ENCODE data around the gene GGA1.
"Not testable (repeated sequence)": the region's sequence is repeated elsewhere in the genome, so short reads cannot be mapped to it uniquely, and the experiment has no call there.

Gene GGA1

GRCh38 chr22:37609240-37610152, 862 bp downstream of the GGA1 start:
- no peak for DNase-seq (ENCODE audit: low read depth)

DNA sequence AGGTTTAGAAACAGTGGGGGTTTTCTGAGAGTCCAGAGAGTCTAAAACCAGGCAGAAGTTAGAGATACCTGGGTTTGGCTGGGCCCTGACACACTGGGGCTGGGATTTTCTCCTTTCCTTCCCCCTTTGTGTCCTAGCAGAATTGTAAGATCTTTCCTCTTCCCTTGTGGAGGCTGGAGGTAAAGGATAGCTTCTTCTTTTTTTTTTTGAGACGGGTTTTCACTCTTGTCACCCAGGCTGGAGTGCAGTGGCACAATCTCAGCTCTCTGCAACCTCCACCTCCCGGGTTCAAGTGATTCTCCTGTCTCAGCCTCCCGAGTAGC, 1.5 kb downstream of the GGA1 start:
- DNase-seq (ENCODE audit: low read depth), result not testable (repeated sequence)

DNA sequence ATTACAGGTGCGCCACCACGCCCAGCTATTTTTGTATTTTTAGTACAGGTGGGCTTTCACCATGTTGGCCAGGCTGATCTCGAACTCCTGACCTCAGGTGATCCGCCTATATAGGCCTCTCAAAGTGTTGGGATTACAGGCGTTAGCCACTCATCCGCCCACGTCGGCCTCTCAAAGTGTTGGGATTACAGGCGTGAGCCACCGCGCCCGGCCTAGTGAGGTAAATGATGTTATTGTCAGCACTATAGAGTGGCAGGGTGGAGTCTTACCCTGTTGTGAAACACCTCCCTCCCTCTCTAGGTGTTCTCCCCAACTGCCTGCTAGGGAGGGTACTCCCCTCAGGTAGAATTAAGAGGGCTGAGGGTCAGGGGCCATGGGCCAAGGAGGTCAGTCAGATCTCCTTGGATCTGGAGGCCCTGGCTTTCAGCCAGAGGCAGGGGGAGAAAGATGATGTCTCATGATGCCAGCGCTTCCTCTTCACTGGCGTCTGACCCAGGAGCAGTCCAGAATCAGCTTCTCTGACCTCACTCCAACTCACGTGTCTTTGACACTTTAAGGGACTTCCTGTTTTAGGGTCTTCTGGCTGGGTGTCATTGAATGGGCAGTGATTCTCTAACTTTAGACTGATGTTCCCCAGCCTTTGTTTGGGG, 2.0 kb downstream of the GGA1 start:
- no peak for DNase-seq (ENCODE audit: low read depth)

- DNase-seq (ENCODE audit: low read depth), result no peak
Measured at GRCh38 chr22:37611207-37611606, 2.6 kb downstream of the GGA1 start.

DNA sequence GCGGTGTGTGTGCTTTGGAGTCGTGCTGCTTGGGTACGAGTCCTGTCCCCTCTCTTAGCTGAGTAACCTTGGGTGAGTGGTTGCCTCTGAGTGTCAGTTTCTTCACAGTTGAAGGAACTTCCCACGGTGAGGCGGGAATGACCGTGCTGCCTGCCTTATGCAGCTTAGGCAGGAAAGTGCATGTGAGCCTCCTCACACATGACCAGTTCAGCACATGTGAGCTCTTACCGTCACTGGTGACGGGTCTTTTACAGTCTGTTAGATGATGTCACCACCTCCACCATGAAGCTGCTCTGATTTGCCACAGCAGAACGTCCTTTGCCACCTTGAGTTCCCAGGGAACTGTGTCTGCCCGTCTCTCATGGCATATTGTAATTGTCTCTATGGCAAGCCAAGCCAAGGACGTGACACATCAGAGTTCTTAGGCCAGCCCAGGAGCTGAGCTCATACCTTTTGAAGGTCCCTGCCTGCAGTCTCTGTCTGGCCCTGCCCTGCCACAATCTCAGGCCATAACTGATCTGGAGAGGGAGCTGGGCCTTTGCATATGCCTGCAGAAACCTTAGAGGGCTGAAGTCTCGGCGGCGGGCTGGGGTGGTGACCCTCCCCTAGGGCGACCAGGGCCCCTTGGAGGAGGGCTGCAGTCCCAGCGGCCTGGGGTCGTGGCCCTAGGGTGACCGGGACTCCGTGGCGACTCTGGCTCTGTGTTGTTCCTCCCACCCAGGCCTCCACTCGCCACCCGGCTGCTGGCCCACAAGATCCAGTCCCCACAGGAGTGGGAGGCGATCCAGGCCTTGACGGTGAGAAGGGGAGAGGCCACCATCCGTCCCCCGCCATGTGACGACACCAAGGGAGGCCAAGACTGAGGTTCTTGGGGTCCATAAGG, 7.8 kb downstream of the GGA1 start:
- no peak for DNase-seq (ENCODE audit: low read depth)

- no peak for DNase-seq (ENCODE audit: low read depth)
Measured at GRCh38 chr22:37617431-37617830, 8.8 kb downstream of the GGA1 start.

DNA sequence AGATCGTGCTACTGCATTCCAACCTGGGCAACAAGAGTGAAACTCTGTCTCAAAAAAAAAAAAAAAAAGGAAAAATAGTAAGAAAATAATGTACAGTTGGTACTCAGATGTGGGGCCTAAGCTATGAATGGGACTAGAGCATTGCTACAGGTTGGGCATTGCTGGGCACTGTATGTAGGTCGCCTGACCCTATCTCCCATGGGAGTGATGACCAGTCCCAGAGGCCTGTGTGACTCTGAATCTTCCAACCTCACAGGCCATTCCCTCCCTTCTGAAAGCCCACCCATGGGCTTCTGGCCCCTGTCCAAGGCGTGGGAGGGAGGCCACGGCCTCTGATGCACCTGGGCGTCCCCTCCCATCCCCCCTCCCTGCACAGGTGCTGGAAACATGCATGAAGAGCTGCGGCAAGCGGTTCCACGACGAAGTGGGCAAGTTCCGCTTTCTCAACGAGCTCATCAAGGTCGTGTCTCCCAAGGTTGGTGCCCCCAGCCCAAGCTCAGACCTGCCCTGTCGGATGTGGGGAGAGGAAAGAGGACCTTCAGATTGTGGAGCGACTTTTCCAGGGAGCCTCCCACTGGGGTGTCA, 9.5 kb downstream of the GGA1 start:
- no peak for DNase-seq (ENCODE audit: low read depth)

- DNase-seq (ENCODE audit: low read depth), result no peak
Measured at GRCh38 chr22:37618674-37619073, 10.0 kb downstream of the GGA1 start.

DNA sequence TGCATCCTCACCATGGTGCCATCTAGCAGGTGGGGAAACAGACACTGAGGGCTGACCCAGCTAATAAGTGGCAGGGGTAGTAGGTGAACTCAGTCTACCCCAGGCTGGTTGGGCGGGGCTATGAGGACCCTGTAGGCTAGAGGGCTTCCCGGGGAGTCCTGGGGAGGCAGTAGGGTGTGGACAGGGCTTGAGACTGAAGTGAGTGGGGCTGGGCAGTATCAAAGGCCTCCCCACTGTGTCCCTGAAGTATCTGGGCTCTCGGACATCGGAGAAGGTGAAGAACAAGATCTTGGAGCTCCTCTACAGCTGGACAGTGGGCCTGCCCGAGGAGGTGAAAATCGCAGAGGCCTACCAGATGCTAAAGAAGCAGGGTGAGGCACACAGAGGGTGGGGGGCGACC, 11.4 kb downstream of the GGA1 start:
- DNase-seq (ENCODE audit: low read depth), result no peak

DNA sequence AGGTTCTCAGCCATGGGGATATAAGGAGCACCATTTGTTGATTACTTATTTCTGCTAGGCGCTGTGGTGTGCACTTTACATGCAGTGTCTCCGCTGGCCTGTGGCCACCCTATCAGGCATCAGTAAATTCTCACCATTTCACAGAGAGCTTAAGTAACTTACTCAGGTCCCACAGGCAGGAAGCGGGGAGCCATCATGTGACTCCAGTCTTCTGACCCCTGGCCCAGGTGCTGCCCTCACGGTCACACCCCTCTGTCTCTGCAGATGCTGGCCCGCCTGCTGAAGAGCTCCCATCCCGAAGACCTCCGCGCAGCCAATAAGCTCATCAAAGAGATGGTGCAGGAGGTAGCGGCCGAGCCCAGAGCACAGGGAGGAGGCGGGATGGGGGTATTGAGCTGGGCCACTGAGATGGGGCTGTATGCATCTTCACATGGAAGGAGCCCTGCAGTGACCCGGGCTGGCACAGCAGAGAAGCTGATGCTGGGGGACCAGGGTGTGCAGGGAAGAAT, 12.8 kb downstream of the GGA1 start:
- DNase-seq (ENCODE audit: low read depth), result no peak

DNA sequence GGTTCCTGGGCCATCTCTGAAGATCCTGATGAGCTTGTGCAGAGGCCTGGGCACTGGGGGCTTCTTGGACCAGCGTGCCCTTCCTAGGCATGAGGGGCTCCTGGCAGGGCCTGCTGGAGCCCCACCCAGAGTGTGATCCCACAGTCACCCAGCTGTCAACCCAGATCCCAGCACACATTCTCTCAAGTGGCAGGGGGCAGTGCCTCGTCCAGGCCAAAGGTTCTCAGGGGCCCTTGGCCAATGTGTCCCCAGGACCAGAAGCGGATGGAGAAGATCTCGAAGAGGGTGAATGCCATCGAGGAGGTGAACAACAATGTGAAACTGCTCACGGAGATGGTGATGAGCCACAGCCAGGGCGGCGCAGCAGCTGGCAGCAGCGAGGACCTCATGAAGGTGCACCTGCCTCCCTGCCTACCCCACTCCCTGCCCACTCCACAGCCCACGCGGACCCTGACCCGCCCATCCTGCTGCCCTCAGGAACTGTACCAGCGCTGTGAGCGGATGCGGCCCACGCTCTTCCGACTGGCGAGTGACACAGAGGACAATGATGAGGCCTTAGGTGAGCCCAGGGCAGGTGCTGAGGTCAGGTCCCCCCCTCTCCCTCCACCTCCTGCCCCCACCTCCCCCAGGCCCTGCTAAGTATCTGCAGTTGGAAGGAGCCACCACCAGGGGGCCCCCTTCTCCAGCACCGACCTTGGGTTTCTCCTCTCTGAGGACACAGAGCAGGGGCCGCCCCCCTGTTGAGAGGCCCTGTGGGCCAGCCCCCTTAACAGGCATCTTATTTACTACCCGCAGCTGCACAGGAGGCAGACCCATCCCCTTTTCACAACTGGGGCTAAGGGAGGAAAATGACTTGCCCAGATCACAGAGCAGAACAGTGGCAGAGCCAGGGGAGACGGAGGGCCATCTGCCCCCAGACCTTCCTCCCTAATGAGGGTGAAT, 14.7 kb downstream of the GGA1 start:
- peak; percentile 62 for DNase-seq (ENCODE audit: low read depth)

GRCh38 chr22:37624017-37624365, 15.4 kb downstream of the GGA1 start:
- no peak for DNase-seq (ENCODE audit: low read depth)

- DNase-seq (ENCODE audit: low read depth), result no peak
Measured at GRCh38 chr22:37624876-37625275, 16.2 kb downstream of the GGA1 start.

DNA sequence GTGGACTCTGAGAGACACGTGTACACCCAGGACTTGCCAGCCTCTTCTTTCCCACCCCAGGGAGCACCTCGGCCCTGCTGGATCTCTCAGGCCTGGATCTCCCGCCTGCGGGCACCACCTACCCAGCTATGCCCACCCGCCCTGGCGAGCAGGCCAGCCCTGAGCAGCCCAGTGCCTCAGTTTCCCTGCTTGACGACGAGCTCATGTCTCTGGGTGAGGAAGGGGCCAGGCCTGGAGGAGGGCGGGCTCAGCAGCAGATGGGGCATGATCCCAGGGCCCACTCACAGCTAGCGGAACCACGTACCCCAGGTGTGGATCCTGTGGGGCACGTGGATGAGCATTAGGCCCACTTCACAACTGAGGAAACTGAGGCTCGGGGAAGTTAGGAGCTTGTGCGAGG, 17.1 kb downstream of the GGA1 start:
- DNase-seq (ENCODE audit: low read depth), result no peak

DNA sequence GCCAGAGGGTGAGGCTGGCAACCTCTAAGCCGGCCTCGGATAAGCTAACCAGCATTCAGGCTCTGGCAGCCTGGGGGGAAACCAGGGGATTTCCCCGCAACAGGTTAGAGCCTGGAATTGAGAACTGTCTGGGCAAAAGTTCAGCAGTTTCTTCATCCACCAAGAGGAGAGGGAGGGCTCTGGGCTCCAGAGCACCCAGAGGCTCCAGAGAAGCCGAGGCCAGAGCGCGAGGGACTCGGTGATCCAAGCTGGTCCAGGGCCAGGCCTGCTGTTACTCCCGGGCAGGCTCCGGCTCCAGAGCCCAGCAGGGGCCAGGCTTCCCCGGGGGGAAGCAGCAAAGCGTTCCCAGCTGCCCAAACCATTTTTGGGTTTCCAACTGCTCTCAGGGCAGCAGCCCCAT, 17.5 kb downstream of the GGA1 start:
- DNase-seq (ENCODE audit: low read depth), result no peak

- no peak for DNase-seq (ENCODE audit: low read depth)
Measured at GRCh38 chr22:37626556-37627075, 18.0 kb downstream of the GGA1 start.

DNA sequence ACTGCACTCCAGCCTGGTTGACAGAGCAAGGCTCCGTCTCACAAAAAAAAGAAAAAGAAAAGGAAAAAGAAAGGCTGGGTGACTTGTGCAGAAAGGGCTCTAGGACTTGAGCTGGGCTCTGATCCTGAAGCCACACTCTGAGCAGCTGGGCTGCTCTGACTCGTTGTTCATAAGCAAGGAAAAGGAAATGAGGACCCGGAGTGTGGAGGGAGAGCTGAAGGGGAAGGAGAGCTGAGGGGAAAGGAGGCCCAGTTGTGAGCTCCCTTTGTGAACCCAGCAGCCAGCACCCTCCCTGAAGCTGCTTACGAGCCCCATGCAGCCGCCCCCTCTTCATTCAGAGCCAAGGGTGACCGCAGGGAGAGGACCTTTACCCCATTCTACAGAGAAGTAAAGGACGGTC, 18.5 kb downstream of the GGA1 start:
- no peak for DNase-seq (ENCODE audit: low read depth)

- DNase-seq (ENCODE audit: low read depth), result no peak
Measured at GRCh38 chr22:37627545-37627944, 18.9 kb downstream of the GGA1 start.

DNA sequence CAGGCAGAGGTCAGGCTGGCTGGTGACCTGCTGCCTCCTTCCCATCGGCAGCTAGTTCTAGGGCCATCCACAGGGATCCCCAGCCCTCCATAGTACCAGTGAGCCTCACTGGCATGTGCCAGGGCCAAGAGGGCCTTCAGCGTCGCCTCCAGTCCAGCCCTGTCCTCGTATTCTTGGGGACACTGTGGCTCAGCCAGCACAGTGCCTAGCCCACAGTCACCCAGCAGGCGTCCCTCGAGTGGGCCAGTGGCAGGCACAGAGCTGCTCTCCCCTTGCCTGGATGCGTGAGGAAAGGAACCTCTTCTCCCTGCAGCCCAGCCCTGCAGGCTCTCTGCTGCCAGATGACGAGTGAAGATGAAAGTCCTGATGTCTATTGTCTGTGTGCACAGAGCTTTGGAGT, 20.2 kb downstream of the GGA1 start:
- DNase-seq (ENCODE audit: low read depth), result no peak

DNA sequence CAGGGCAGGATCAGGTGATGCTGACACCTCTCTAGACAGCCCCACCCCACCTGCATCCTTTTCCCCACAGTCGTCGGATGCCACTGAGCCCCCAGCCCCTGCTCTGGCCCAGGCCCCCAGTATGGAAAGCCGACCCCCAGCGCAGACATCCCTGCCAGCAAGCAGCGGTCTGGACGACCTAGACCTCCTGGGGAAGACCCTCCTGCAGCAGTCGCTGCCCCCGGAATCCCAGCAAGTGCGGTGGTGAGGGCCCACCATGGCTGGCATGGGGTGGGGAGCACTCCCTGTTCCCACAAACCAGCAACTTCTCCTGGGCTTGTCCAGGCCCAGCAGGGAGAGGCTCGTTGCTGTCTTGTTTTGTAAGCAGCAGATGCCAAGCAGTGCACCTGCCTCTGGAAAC, 21.3 kb downstream of the GGA1 start:
- no peak for DNase-seq (ENCODE audit: low read depth)

All from activated T-cell treated with anti-CD3 and anti-CD28 coated beads for 48 hours (primary cell).